HepG2 (cell line): ENCODE data around the gene SH3D21. TPM values are rescaled to one million over a fixed set of nuclear protein-coding genes. Genes with fewer than 3 reads are reported as not detected.

Source experiments
- ATAC-seq: fragments of 200-7000 bp; cut with Tn5 transposase; 3 replicates; pipeline ENCODE4 v1.9.1; 2020; ENCODE audit warnings: mild to moderate bottlenecking, moderate library complexity
- BruUV-seq: library from RNA; stranded (reverse); fragments of 400-500 nt; replicated peaks from 2 replicates; lab custom pipeline; 2021; lab: Mats Ljungman, UMichigan
- CTCF ChIA-PET: fragments of 300-600 bp; formaldehyde crosslinking; extraction: SDS; loops from one replicate; lab custom pipeline; 2021; ENCODE audit warnings: low total read pairs, inconsistent platforms, low intra/inter-chr PET ratio; lab: Yijun Ruan, JAX
- POLR2A ChIA-PET: fragments of 350-600 bp; sonication (Branson Sonifier 250); formaldehyde crosslinking; loops from one replicate; lab custom pipeline; 2020; ENCODE audit warnings: antibody characterized with exemption, inconsistent platforms; lab: Yijun Ruan, JAX
- DNase-seq: peaks from one replicate; pipeline ENCODE4 v3.0.0-alpha.2; 2015; ENCODE audit warnings: low spot score
- FAIRE-seq: peaks from 3 replicates; lab custom pipeline; 2011; peaks lifted over from hg19 to GRCh38; lab: Jason Lieb, UNC
- H2AFZ ChIP-seq: one replicate; pipeline ENCODE4 v1.6.1; 2011; ENCODE audit warnings: low read length, inconsistent platforms
- H3K27ac ChIP-seq: fragments of 300-600 bp; 3 replicates; pipeline ENCODE4 v1.8.0; 2011; ENCODE audit warnings: mixed run types, mild to moderate bottlenecking, mixed read lengths, low read length, inconsistent platforms; ENCODE audit not compliant: insufficient read depth; ENCODE audit errors: extremely low read length
- H3K27me3 ChIP-seq, 2 experiments: fragments of 200-600 bp in 1 of 2; 2 replicates in 1 of 2; 3 replicates in 1 of 2; pipeline versions ENCODE4 v1.6.0 to v1.8.0; 2011; ENCODE audit warnings: low read length in 2 of 2, mild to moderate bottlenecking in 2 of 2, moderate library complexity in 2 of 2, inconsistent platforms in 1 of 2; ENCODE audit not compliant: insufficient read depth in 2 of 2, control insufficient read depth in 1 of 2
- H3K36me3 ChIP-seq, 2 experiments: fragments of 200-600 bp in 1 of 2; replicated peaks in 1 of 2; 2 replicates in 1 of 2; 3 replicates in 1 of 2; pipeline versions ENCODE4 v1.5.1 to v1.8.0; 2011; ENCODE audit warnings: low read length in 2 of 2, inconsistent platforms in 1 of 2; ENCODE audit not compliant: insufficient read depth in 2 of 2, control insufficient read depth in 1 of 2
- H3K4me1 ChIP-seq: 2 replicates; pipeline ENCODE4 v1.5.1; 2012; ENCODE audit warnings: low read length, inconsistent platforms; ENCODE audit not compliant: insufficient read depth
- H3K4me2 ChIP-seq: 2 replicates; pipeline ENCODE4 v1.6.0; 2011; ENCODE audit warnings: low read depth, low read length, inconsistent platforms
- H3K4me3 ChIP-seq, 3 experiments: fragments of 200-600 bp in 1 of 3; sonication (generic), shearing (Covaris generic) in 1 of 3; replicated peaks in 1 of 3; 2 replicates each; pipeline ENCODE4 v1.5.1; 2011 to 2016; ENCODE audit warnings: low read length in 3 of 3, inconsistent platforms in 2 of 3, low read depth in 2 of 3, mild to moderate bottlenecking in 2 of 3, control low read depth in 1 of 3, mixed read lengths in 1 of 3; ENCODE audit not compliant: insufficient read depth in 1 of 3
- H3K79me2 ChIP-seq: one replicate; pipeline ENCODE4 v1.6.1; 2011; ENCODE audit warnings: low read length, inconsistent platforms; ENCODE audit not compliant: insufficient read depth
- H3K9ac ChIP-seq: 2 replicates; pipeline ENCODE4 v1.6.0; 2011; ENCODE audit warnings: mild to moderate bottlenecking, low read depth, low read length, inconsistent platforms; ENCODE audit not compliant: insufficient read depth
- H3K9me3 ChIP-seq: 2 replicates; pipeline ENCODE4 v1.5.1; 2012; ENCODE audit warnings: mild to moderate bottlenecking, low read length
- H4K20me1 ChIP-seq: 2 replicates; pipeline ENCODE4 v1.6.0; 2011; ENCODE audit warnings: inconsistent platforms, mild to moderate bottlenecking, low read length, moderate library complexity; ENCODE audit not compliant: insufficient read depth
- ARID5B ChIP-seq: IDR thresholded peaks from 2 replicates; pipeline ENCODE4 v1.4.0; 2020; ENCODE audit warnings: mild to moderate bottlenecking, missing genetic modification reagents
- ARNT2 ChIP-seq: sonication (generic); formaldehyde crosslinking; IDR thresholded peaks from 2 replicates; pipeline ENCODE4 v1.8.0; 2022; ENCODE audit warnings: mild to moderate bottlenecking, low read depth, missing genetic modification reagents, moderate library complexity
- KDM5A ChIP-seq: fragments of 200-600 bp; sonication (generic); IDR thresholded peaks from 2 replicates; pipeline ENCODE4 v1.7.0; 2018; ENCODE audit warnings: antibody characterized with exemption, mild to moderate bottlenecking, low read length, borderline replicate concordance
- RCOR2 ChIP-seq: IDR thresholded peaks from 2 replicates; pipeline ENCODE4 v1.6.1; 2016; ENCODE audit warnings: missing biosample characterization, missing genetic modification reagents
- RFXANK ChIP-seq: IDR thresholded peaks from 2 replicates; pipeline ENCODE4 v1.6.1; 2016
- SP140L ChIP-seq: sonication (generic); formaldehyde crosslinking; IDR thresholded peaks from 2 replicates; pipeline ENCODE4 v1.4.0; 2020; ENCODE audit warnings: missing genetic modification reagents, borderline replicate concordance
- ZMYM3 ChIP-seq: sonication (generic); formaldehyde crosslinking; IDR thresholded peaks from 2 replicates; pipeline ENCODE4 v1.5.1; 2020; ENCODE audit warnings: mild to moderate bottlenecking, missing genetic modification reagents
- ZNF446 ChIP-seq: sonication (generic); formaldehyde crosslinking; IDR thresholded peaks from 2 replicates; pipeline ENCODE4 v1.5.0; 2020; ENCODE audit warnings: mild to moderate bottlenecking, missing genetic modification reagents
- ZNF549 ChIP-seq: sonication (generic); formaldehyde crosslinking; IDR thresholded peaks from 2 replicates; pipeline ENCODE4 v1.5.0; 2020; ENCODE audit warnings: missing genetic modification reagents
- ZNF577 ChIP-seq: sonication (generic); formaldehyde crosslinking; IDR thresholded peaks from 2 replicates; pipeline ENCODE4 v1.4.0; 2020; ENCODE audit warnings: mild to moderate bottlenecking, low read depth, missing genetic modification reagents, borderline replicate concordance
- WGBS: methylation state at CpG from one replicate; pipeline ENCODE4 v1.1.6; 2017; ENCODE audit warnings: low lambda C conversion rate; 5-methylcytosine and 5-hydroxymethylcytosine counted together
- in situ Hi-C: cut with HindIII; loops from 2 replicates; pipeline ENCODE4 v1.10.0; 2017; ENCODE audit warnings: low pct_unique_long_range_greater_than_20kb; ENCODE audit not compliant: extremely low pct_ligation_motif_present
- intact Hi-C: fragments of 100-400 bp; cut with micrococcal nuclease; formaldehyde crosslinking; loops from one replicate; pipeline ENCODE4 v1.10.0; 2022; ENCODE audit not compliant: unreplicated experiment
- polyA plus RNA-seq, 8 experiments: library from polyadenylated mRNA; depleted of rRNA in 3 of 8; stranded (reverse) in 7 of 8; unstranded in 1 of 8; fragments of >200 nt; fragmentation: Illumina TruSeq in 4 of 8; extraction: Trizol in 4 of 8; gene quantifications; 2 replicates each; pipeline versions ENCODE4 v1.2.1 to v1.2.3, GENCODE V29; 2011 to 2016; ENCODE audit warnings: low read depth in 4 of 8, missing spikeins in 1 of 8, mixed read lengths in 1 of 8; ENCODE audit not compliant: insufficient read depth in 1 of 8
- total RNA-seq, 5 experiments: library from RNA; depleted of rRNA; stranded (reverse); fragments of >200 nt; fragmentation: Illumina TruSeq; extraction: Trizol; gene quantifications; 2 replicates each; pipeline ENCODE4 v1.2.3, GENCODE V29; 2016; ENCODE audit warnings: low read depth in 1 of 5
- TF ChIP-seq, protein P1 (sequence below): sonication (generic); formaldehyde crosslinking; IDR thresholded peaks from 2 replicates; pipeline ENCODE4 v1.5.0; 2020; ENCODE audit warnings: mild to moderate bottlenecking, missing genetic modification reagents

The SH3D21 gene
- total and polyA plus RNA-seq, 2 of the 13 experiments (the other 11 are each of a cell fraction or from before 2014, with no cell fraction given), result 5.1 to 8.6 TPM

GRCh38 chr1:36286802-36287201 is 19.4 kb upstream of the SH3D21 start:
- ATAC-seq (no peak), DNase-seq (no peak), FAIRE-seq (no peak)
- Histone ChIP-seq H3K4me3 (no peak overlapping the region), H3K9me3 (no peaks in the 10 kb centered on the region), H3K36me3 (peaks cover 33 to 92% of the 10 kb centered on the region in 2 experiments), H3K27me3 (no peaks in the 10 kb centered on the region), H3K79me2 (peaks cover 10% of the 10 kb centered on the region), H3K4me2 (no peak overlapping the region), H2AFZ (no peak overlapping the region), H3K9ac (no peak overlapping the region), H4K20me1 (no peaks in the 10 kb centered on the region), H3K27ac (no peak overlapping the region), H3K4me1 (no peaks in the 10 kb centered on the region; the same call in 1 of the 2 replicates)
- intact Hi-C loops, result loop anchor here (5.0 kb wide), 1 partner anchor 190 kb away; no protein-coding TSS in a partner anchor
- TF ChIP-seq ARNT2 (CRISPR knock-in tag) (no peak), RFXANK (CRISPR knock-in tag) (no peak), ARID5B (CRISPR knock-in tag) (no peak), ZNF549 (CRISPR knock-in tag) (no peak), ZNF577 (CRISPR knock-in tag) (no peak), SP140L (CRISPR knock-in tag) (no peak), KDM5A (no peak), ZNF446 (CRISPR knock-in tag) (no peak), ZMYM3 (CRISPR knock-in tag) (no peak), RCOR2 (no peak)
- TF ChIP-seq, protein P1, sequence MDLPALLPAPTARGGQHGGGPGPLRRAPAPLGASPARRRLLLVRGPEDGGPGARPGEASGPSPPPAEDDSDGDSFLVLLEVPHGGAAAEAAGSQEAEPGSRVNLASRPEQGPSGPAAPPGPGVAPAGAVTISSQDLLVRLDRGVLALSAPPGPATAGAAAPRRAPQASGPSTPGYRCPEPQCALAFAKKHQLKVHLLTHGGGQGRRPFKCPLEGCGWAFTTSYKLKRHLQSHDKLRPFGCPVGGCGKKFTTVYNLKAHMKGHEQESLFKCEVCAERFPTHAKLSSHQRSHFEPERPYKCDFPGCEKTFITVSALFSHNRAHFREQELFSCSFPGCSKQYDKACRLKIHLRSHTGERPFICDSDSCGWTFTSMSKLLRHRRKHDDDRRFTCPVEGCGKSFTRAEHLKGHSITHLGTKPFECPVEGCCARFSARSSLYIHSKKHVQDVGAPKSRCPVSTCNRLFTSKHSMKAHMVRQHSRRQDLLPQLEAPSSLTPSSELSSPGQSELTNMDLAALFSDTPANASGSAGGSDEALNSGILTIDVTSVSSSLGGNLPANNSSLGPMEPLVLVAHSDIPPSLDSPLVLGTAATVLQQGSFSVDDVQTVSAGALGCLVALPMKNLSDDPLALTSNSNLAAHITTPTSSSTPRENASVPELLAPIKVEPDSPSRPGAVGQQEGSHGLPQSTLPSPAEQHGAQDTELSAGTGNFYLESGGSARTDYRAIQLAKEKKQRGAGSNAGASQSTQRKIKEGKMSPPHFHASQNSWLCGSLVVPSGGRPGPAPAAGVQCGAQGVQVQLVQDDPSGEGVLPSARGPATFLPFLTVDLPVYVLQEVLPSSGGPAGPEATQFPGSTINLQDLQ, result no peak
- WGBS, result 100% methylated on average over 6 of the region's 13 CpGs
- CTCF ChIA-PET, result interaction anchor here (2.1 kb wide), 1 partner anchor 137 kb away, joined by 18 read pairs; the partner anchor contains the start of gene TRAPPC3
- POLR2A ChIA-PET, result no interaction called here
- in situ Hi-C loops, result loop anchor here (5.0 kb wide), 1 partner anchor 135 kb away; no protein-coding TSS in a partner anchor
- no TSS peak for BruUV-seq
